GM18861 (cell line): ENCODE data around the gene ZNF678.
"Not testable (repeated sequence)": the region's sequence is repeated elsewhere in the genome, so short reads cannot be mapped to it uniquely, and the experiment has no call there.

ENCODE experiments used
- ATAC-seq: cut with Tn5 transposase; IDR thresholded peaks from one replicate; pipeline ENCODE4 v1.9.1; 2021; ENCODE audit not compliant: unreplicated experiment

Gene ZNF678

GRCh38 chr1:227549892-227550291 lies 13.5 kb upstream of the ZNF678 start:
- ATAC-seq: no peak

DNA sequence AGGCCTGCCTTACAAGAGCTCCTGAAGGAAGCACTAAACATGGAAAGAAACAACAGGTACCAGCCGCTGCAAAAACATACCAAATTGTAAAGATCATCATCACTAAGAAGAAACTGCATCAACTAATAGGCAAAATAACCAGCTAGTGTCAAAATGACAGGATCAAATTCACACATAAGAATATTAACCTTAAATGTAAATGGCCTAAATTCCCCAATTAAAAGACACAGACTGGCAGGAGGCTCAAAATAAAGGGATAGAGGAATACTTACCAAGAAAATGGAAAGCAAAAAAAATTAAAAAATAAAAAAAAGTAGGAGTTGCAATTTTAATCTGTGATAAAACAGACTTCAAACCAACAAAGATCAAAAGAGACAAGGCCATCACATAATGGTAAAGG lies 11.5 kb upstream of the ZNF678 start:
- not testable (repeated sequence) for ATAC-seq

GRCh38 chr1:227556288-227556687 lies 7.1 kb upstream of the ZNF678 start:
- ATAC-seq: no peak

DNA sequence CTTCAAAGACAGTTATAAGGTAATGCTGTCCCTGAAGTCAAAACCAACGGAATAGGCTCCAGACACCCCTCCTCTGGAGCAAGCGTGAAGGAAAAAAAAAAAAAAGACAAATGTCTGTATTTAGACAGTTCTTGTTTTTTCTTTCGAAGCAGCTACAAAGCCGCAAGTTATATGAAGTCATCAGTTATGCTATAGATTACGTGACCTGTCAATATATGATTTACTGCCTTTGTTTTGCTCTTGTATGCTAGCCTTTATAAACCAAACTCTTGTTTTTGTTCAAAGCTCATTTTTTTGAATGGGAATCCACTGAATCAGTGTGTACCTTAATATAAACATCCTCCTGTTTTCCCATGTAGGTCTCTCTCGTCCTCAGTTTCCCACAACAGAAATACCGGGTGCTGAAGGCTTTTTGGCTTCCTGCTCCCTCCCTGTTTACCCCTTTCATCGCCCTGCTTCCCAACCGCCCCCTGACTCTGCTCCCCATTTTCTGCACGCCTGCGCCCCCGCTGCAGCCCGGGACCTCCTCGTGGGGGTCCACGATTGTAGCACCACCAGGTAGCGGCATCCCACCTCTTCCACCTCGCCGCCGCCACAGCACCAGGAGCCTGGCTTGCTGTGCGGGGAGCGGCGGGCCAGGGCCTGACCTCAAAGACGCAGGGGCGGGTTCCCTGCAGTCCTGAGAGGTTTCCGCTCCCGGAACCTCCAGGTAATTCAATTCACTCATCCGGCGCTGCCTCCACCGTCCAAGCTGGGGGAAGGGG lies 5.2 kb upstream of the ZNF678 start:
- ATAC-seq: no peak

- ATAC-seq: no peak
Measured at GRCh38 chr1:227558732-227559262, 4.6 kb upstream of the ZNF678 start.

- ATAC-seq: no peak
Measured at GRCh38 chr1:227559499-227559898, 3.9 kb upstream of the ZNF678 start.

GRCh38 chr1:227559926-227560325 lies 3.4 kb upstream of the ZNF678 start:
- no peak for ATAC-seq

GRCh38 chr1:227560393-227561173 lies 2.8 kb upstream of the ZNF678 start:
- no peak for ATAC-seq

- ATAC-seq: no peak
Measured at GRCh38 chr1:227561241-227561907, 2.0 kb upstream of the ZNF678 start.

DNA sequence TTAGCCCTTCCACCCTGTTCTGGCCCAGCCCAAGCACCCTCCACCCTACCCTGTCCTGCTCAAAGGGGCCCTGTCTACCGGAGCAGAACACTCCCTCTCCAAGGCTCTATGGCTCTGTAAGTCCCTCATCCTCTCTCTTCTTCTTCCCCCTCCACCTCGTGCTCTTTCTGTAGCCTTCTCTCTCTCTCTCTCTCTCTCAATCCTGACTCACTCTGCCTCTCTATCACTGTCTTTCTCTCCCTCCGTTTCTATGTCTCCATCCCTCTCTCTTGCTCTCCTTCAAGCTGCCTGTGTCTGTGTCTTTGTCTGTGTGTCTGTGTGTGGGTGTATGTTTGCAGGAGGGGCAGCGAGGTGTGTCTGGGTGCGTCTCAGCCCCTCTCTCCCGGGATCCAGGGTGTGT lies 1.3 kb upstream of the ZNF678 start:
- ATAC-seq: no peak

DNA sequence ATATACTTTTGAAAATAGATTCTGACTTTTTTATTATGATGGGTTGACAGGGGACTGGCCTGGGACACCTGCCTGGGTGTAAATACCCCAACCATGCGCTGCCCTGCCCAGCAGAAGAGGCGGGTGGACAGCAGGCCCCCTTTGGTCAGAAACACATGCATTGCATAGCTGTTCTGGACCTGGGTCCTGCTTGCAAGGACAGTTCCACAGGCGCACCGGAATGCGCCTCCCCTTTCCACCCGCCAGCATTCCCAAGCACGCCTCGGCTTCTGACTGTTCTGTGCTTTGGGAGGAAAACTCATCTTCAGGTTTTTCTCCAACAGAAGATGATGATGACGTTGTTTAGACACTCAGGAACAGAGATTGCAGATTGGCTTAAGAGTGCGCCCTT lies 428 bp upstream of the ZNF678 start:
- ATAC-seq: no peak

- ATAC-seq: no peak
Measured at GRCh38 chr1:227567256-227567655, 3.9 kb downstream of the ZNF678 start.

DNA sequence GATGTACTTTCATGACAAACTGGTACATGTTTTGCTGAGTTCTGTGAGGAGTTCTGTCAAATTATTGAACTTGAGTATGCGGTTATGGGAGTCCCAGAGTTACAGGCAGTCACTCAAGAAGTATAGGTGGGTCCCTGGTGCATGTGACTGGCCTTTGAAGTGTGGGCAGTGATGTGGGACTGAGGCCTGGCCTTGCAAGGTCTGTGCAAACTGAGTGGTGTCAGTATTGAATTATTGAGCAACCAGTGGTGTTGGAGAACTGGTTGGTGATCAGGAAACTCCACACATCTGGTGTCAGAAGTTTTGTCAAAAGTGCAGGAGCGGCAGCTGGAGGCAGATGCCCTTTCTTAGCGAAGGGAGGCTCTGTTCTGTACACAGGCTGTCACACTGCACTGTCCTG lies 5.2 kb downstream of the ZNF678 start:
- no peak for ATAC-seq

- no peak for ATAC-seq
Measured at GRCh38 chr1:227572752-227573151, 9.4 kb downstream of the ZNF678 start.

- ATAC-seq: no peak
Measured at GRCh38 chr1:227574926-227575325, 11.6 kb downstream of the ZNF678 start.

DNA sequence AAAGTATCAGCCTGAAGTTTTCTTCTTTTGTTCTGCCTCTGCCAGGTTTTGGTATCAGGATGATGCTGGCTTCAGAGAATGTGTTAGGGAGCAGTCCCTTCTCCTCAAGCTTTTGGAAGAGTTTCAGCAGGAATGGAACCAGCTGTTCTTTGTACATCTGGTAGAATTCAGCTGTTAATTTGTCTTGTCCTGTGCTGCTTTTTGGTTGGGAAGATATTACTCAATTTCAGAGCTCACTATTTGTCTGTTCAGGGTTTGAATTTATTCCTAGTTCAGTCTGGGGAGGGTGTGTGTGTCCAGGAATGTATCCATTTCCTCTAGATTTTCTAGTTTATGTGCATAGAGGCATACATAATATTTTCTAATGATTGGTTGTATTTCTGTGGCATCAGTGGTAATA lies 12.8 kb downstream of the ZNF678 start:
- no peak for ATAC-seq

DNA sequence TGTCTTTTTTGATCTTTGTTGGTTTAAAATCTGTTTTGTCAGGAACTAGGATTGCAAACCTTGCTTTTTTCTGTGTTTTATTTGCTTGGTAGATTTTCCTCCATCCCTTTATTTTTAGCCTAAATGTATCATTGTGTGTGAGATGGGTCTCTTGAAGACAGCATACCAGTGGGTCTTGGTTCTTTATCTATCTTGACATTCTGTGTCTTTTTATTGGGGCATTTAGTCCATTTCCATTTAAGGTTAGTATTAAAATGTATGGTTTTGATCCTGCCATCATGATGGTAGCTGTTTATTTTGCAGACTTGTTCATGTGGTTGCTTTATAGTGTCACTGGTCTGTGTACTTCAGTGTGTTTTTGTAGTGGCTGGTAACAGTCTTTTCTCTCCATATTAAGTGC lies 14.1 kb downstream of the ZNF678 start:
- ATAC-seq: no peak

DNA sequence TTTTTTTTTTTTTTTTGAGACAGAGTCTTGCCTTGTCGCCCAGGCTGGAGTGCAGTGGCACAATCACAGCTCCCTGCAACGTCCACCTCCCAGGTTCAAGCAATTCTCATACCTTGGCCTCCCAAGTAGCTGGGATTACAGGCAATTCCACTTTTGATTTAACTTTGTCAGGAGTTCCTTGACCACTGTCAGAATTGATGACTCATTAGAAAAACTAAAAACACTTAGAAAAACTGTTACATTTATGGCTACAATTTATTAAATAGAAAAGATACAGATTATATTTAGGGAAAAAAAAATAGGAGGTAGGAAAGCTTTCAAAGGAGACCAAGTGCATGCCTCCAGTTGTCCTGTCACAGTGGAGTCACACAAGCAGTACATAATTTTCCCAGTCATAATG lies 20.0 kb downstream of the ZNF678 start:
- ATAC-seq: no peak

DNA sequence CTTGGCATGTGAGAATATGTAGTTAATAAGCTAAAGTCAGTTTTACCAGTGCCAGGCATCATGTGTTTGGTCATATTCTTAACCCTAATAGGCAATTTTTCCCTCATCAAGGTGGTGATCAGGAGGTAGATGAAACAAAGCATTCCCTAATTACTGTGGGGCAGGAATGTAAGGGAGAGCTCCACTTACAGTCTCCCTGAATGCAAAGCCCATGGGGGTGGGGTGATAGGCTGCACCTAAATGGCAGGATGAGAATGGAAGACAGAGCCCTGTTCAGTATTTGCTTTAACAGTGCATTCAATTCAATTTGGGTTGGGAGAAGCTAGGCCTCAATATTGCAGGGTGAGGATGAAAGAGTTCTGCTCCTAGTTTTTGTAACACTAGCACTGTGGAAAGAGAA lies 23.4 kb downstream of the ZNF678 start:
- ATAC-seq: no peak

GRCh38 chr1:227587968-227588367 lies 24.6 kb downstream of the ZNF678 start:
- no peak for ATAC-seq

- ATAC-seq: not testable (repeated sequence)
Measured at GRCh38 chr1:227588769-227589168, 25.4 kb downstream of the ZNF678 start.

- not testable (repeated sequence) for ATAC-seq
Measured at GRCh38 chr1:227589777-227590176, 26.4 kb downstream of the ZNF678 start.
